Esophagus squamous epithelium (tissue), 4 donors: ENCODE results near the gene POLRMT.
"Not testable (repeated sequence)": the region's sequence is repeated elsewhere in the genome, so short reads cannot be mapped to it uniquely, and the experiment has no call there.

Source experiments
- CTCF ChIP-seq, 6 experiments: fragments of 450-650 bp in 4 of 6; fragments of 200-600 bp in 2 of 6; sonication (generic) in 2 of 6; IDR thresholded peaks; one replicate each; pipeline ENCODE4 v1.5.1; 2016 to 2019; ENCODE audit warnings: antibody characterized with exemption in 6 of 6, mild to moderate bottlenecking in 4 of 6, moderate library complexity in 4 of 6
- POLR2A ChIP-seq, 4 donors: fragments of 450-650 bp; IDR thresholded peaks; one replicate each; pipeline ENCODE4 v1.6.1; 2017; ENCODE audit warnings: antibody characterized with exemption in 4 of 4, mild to moderate bottlenecking in 4 of 4, moderate library complexity in 3 of 4

GRCh38 chr19:603779-604178 lies 29.6 kb downstream of the POLRMT start:
- TF ChIP-seq CTCF, POLR2A (IDR thresholded peaks at IDR 0.05): not testable (repeated sequence)
